VCaP (cell line): Measurements from ENCODE around the gene FOXF2.

Source experiments
- H3K27ac ChIP-seq: fragments of 450-650 bp; 2 replicates; pipeline ENCODE4 v1.5.1; 2017
- CTCF ChIP-seq: fragments of 450-650 bp; conservative IDR thresholded peaks from 2 replicates; pipeline ENCODE4 v1.5.1; 2017; ENCODE audit warnings: mild to moderate bottlenecking, moderate library complexity

Gene FOXF2

GRCh38 chr6:1415416-1416063 is 26.2 kb downstream of the FOXF2 start:
- no peak overlapping the region for H3K27ac ChIP-seq
- no peak for TF ChIP-seq CTCF

DNA sequence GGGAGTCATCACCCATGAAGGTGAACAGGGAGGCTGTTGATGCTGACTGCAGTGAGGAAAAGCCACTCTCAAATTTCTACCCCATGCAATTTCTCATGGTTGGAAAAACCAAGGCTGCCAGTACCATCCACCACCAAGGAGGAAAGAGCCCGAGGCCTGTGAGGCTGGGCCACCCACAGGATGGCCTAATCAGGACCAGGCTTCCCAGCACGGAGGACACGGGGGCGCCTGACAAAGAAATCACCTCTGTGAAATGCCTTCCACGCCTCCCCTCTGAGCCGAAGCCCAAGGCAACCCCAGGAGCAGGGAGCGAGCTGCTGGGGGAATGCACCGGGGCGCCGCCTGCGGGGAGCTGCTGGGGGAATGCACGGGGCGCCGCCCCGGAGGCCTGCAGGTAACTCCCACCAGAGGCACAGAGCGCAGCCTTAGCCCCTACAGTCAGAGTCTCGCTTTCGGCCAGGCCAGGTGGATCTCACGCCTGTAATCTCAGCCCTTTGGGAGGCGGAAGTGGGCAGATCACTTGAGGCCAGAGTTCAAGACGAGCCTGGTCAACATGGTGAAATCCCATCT is 26.9 kb downstream of the FOXF2 start:
- H3K27ac ChIP-seq = no peak overlapping the region
- no peak for TF ChIP-seq CTCF

- H3K27ac ChIP-seq = no peak overlapping the region
- TF ChIP-seq CTCF = no peak
These were observed 27.4 kb downstream of the FOXF2 start for GRCh38 chr6:1416820-1417219.

- no peak overlapping the region for H3K27ac ChIP-seq
- TF ChIP-seq CTCF = no peak
These were observed 28.3 kb downstream of the FOXF2 start for GRCh38 chr6:1417718-1418117.

DNA sequence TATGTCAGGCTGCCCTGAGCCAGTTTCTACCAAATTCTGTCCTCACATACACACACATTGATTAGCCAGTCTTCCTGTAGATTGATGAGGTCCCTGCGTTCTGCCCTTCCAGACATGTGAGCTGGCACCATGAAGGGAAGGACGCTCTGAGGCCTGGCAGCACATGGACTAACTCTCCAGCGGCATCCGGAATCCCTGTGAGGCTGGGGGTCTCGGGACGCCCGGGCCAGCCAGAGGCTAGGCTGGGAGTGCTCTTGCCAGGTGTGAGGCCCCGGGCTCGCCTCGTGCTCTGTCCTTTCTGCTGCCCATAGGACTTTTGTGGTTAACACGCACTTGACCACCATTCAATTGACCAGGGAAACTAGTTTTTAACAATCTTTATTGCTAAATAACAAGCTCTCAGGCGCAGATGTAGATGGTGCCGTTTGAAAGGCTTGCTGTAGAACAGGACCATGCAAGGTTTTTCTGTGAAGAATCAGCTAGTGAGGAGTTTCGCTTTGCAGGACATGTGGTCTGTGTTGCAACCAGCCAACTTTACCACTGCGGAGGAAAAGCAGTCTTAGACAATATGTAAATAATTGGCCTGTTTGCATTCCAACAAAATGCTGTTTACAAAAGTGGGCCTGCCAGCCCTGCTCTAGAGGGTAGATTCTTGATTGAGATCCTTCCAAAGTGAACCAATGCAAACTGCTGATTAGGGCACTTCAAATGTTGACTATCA is 29.3 kb downstream of the FOXF2 start:
- H3K27ac ChIP-seq = peak overlapping the region; percentile 20; the same call in 1 of the 2 replicates
- TF ChIP-seq CTCF = no peak

DNA sequence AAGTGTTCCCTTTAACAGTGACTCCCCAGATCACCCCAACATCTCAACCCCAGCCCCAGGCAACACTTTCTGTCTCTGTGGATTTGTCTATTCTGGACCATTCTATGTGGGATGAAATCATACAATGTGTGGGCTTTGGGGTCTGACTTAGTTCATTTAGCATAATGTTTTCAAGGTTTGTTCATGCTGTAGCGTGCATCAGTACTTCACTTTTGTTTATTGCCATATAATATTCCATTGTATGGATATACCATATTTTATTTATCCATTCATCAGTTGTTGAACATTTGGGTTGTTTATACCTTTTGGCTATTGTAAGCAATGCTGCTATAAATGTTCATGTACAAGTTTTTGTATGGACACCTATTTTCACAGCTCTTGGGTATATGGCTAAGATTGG is 31.0 kb downstream of the FOXF2 start:
- no peak for TF ChIP-seq CTCF

GRCh38 chr6:1422290-1422689 is 32.9 kb downstream of the FOXF2 start:
- no peak overlapping the region for H3K27ac ChIP-seq
- TF ChIP-seq CTCF = no peak

More for the DNA sequence above, 31.0 kb downstream of the FOXF2 start:
- no peak overlapping the region for H3K27ac ChIP-seq
